ENCODE results near the gene MCAT. TPM values are rescaled to one million over a fixed set of nuclear protein-coding genes. Genes with fewer than 3 reads are reported as not detected.

MCAT gene
- polyA plus RNA-seq, 1 donor (not counting 4 experiments of a cell fraction or from before 2014, with no cell fraction given): 13.9 TPM

GRCh38 chr22:43167001-43167589 lies 23.9 kb upstream of the MCAT start:
- peaks cover 5% of the 10 kb centered on the region for H3K9me1 ChIP-seq (ENCODE audit: control insufficient read depth, extremely low read depth, insufficient read depth, low read length)
- no peak for FAIRE-seq
- peaks cover 24 to 35% of the 10 kb centered on the region in 2 experiments for H3K36me3 ChIP-seq (ENCODE audit: control insufficient read depth in 2 of 2, extremely low read depth in 1 of 2, insufficient read depth in 2 of 2, low read length in 2 of 2)
- H3K27ac ChIP-seq (ENCODE audit: control insufficient read depth, insufficient read depth, low read length): no peak overlapping the region
- dilution Hi-C loops (cut with MboI; ENCODE audit: extremely low pct_ligation_motif_present, low sequenced_read_pairs): no loop called here
- H3K9me3 ChIP-seq (ENCODE audit: control insufficient read depth, low read depth, low read length): no peaks in the 10 kb centered on the region
- TF ChIP-seq EZH2 (IDR thresholded peaks at IDR 0.05; ENCODE audit: low read length) (no peak), CTCF (optimal IDR thresholded peaks at IDR 0.05 in 1 of 3, IDR thresholded peaks at IDR 0.05 in 1 of 3, conservative IDR thresholded peaks at IDR 0.05 in 1 of 3; ENCODE audit: extremely low read depth in 1 of 3, insufficient read depth in 2 of 3, low read length in 3 of 3) (no peak)
- H2AFZ ChIP-seq (ENCODE audit: control insufficient read depth, low read length): no peak overlapping the region
- DNase-seq (ENCODE audit: low read depth, low spot score): no peak
- H3K4me3 ChIP-seq (ENCODE audit: control insufficient read depth in 2 of 3, extremely low read depth in 1 of 3, insufficient read depth in 2 of 3, low read depth in 1 of 3, low read length in 3 of 3): no peak overlapping the region
- H3K4me2 ChIP-seq (ENCODE audit: control insufficient read depth, extremely low read depth, insufficient read depth, low read depth, low read length): no peak overlapping the region
- peaks cover 35% of the 10 kb centered on the region for H3K4me1 ChIP-seq (ENCODE audit: control insufficient read depth, extremely low read depth, insufficient read depth, low read length)
- H3K27me3 ChIP-seq (ENCODE audit: control insufficient read depth, extremely low read depth, insufficient read depth, low read length): no peaks in the 10 kb centered on the region
- peaks cover 8% of the 10 kb centered on the region for H4K20me1 ChIP-seq (ENCODE audit: control insufficient read depth, extremely low read depth, insufficient read depth, low read length)
- H3K79me2 ChIP-seq (ENCODE audit: control insufficient read depth, insufficient read depth, low read length): no peaks in the 10 kb centered on the region
- H3K9ac ChIP-seq (ENCODE audit: control insufficient read depth, extremely low read depth, insufficient read depth, low read length): no peak overlapping the region

GRCh38 chr22:43166132-43166930 lies 23.1 kb upstream of the MCAT start:
- no peak for FAIRE-seq
- Histone ChIP-seq H4K20me1 (ENCODE audit: control insufficient read depth, extremely low read depth, insufficient read depth, low read length) (peaks cover 8% of the 10 kb centered on the region), H3K27ac (ENCODE audit: control insufficient read depth, insufficient read depth, low read length) (no peak overlapping the region), H3K79me2 (ENCODE audit: control insufficient read depth, insufficient read depth, low read length) (no peaks in the 10 kb centered on the region), H3K27me3 (ENCODE audit: control insufficient read depth, extremely low read depth, insufficient read depth, low read length) (no peaks in the 10 kb centered on the region), H3K36me3 (ENCODE audit: control insufficient read depth in 2 of 2, extremely low read depth in 1 of 2, insufficient read depth in 2 of 2, low read length in 2 of 2) (peaks cover 20 to 28% of the 10 kb centered on the region in 2 experiments), H3K4me2 (ENCODE audit: control insufficient read depth, extremely low read depth, insufficient read depth, low read depth, low read length) (no peak overlapping the region), H3K9ac (ENCODE audit: control insufficient read depth, extremely low read depth, insufficient read depth, low read length) (no peak overlapping the region), H3K4me1 (ENCODE audit: control insufficient read depth, extremely low read depth, insufficient read depth, low read length) (peaks cover 35% of the 10 kb centered on the region), H2AFZ (ENCODE audit: control insufficient read depth, low read length) (no peak overlapping the region), H3K9me1 (ENCODE audit: control insufficient read depth, extremely low read depth, insufficient read depth, low read length) (peaks cover 5% of the 10 kb centered on the region), H3K4me3 (ENCODE audit: control insufficient read depth in 2 of 3, extremely low read depth in 1 of 3, insufficient read depth in 2 of 3, low read depth in 1 of 3, low read length in 3 of 3) (no peak overlapping the region), H3K9me3 (ENCODE audit: control insufficient read depth, low read depth, low read length) (no peaks in the 10 kb centered on the region)
- DNase-seq (ENCODE audit: low read depth, low spot score): no peak
- dilution Hi-C loops (cut with MboI; ENCODE audit: extremely low pct_ligation_motif_present, low sequenced_read_pairs): no loop called here
- TF ChIP-seq EZH2 (IDR thresholded peaks at IDR 0.05; ENCODE audit: low read length) (no peak), CTCF (optimal IDR thresholded peaks at IDR 0.05 in 1 of 3, IDR thresholded peaks at IDR 0.05 in 1 of 3, conservative IDR thresholded peaks at IDR 0.05 in 1 of 3; ENCODE audit: extremely low read depth in 1 of 3, insufficient read depth in 2 of 3, low read length in 3 of 3) (no peak)
